K562 (cell line): ENCODE measurements around the gene HSD17B8. TPM values are rescaled to one million over a fixed set of nuclear protein-coding genes. Genes with fewer than 3 reads are reported as not detected.

Source experiments
- BRD9 ChIP-seq: fragments of 450-650 bp; IDR thresholded peaks from 2 replicates; pipeline ENCODE4 v1.6.1; 2018; ENCODE audit warnings: low read depth; ENCODE audit not compliant: partially characterized antibody
- EGR1 ChIP-seq: fragments of 450-650 bp; conservative IDR thresholded peaks from 2 replicates; pipeline ENCODE4 v1.6.1; 2017; ENCODE audit warnings: mild to moderate bottlenecking
- FOXK1 ChIP-seq: sonication (generic); formaldehyde crosslinking; IDR thresholded peaks from 2 replicates; pipeline ENCODE4 v1.8.0; 2022; ENCODE audit warnings: missing genetic modification reagents, mild to moderate bottlenecking, borderline replicate concordance
- HDAC8 ChIP-seq: fragments of 450-650 bp; IDR thresholded peaks from 2 replicates; pipeline ENCODE4 v1.6.1; 2016; ENCODE audit warnings: mild to moderate bottlenecking, missing genetic modification characterization, moderate library complexity, missing compliant biosample characterization
- HNRNPL ChIP-seq: fragments of 200-400 bp; formaldehyde crosslinking; IDR thresholded peaks from 2 replicates; pipeline ENCODE4 v1.6.1; 2017; ENCODE audit warnings: low read depth, mild to moderate bottlenecking, low read length
- POLR2AphosphoS2 ChIP-seq: IDR thresholded peaks from 2 replicates; pipeline ENCODE4 v1.6.1; 2012; ENCODE audit warnings: low read length, improper control_type of control experiment
- TCF7 ChIP-seq: sonication (generic); IDR thresholded peaks from 2 replicates; pipeline ENCODE4 v1.6.1; 2016; ENCODE audit warnings: antibody characterized with exemption, borderline replicate concordance
- ZC3H11A ChIP-seq: IDR thresholded peaks from 2 replicates; pipeline ENCODE4 v1.6.1; 2012; ENCODE audit warnings: low read depth, low read length, improper control_type of control experiment
- ZNF121 ChIP-seq: sonication (generic); formaldehyde crosslinking; conservative IDR thresholded peaks from 2 replicates; pipeline ENCODE4 v1.8.0; 2022; ENCODE audit warnings: missing genetic modification reagents
- ZNF224 ChIP-seq: sonication (generic); formaldehyde crosslinking; IDR thresholded peaks from 2 replicates; pipeline ENCODE4 v1.8.0; 2022; ENCODE audit warnings: mild to moderate bottlenecking, missing genetic modification reagents
- polyA plus RNA-seq, 8 experiments: library from polyadenylated mRNA; depleted of rRNA in 4 of 8; stranded (reverse) in 5 of 8; unstranded in 3 of 8; fragments of >200 nt; fragmentation: Nextera tagmentation in 2 of 8; fragmentation: Illumina TruSeq in 1 of 8; extraction: Ambion mirVana in 2 of 8; extraction: Trizol in 1 of 8; gene quantifications; 2 replicates each; pipeline versions ENCODE4 v1.2.1 to v1.2.3, GENCODE V29; 2011 to 2014; ENCODE audit warnings: inconsistent platforms in 1 of 8, missing spikeins in 1 of 8
- total RNA-seq, 7 experiments: library from RNA; depleted of rRNA in 6 of 7; stranded (reverse); fragments of >200 nt in 6 of 7; fragmentation: Illumina TruSeq in 2 of 7; extraction: Trizol in 2 of 7; gene quantifications; 2 replicates each; pipeline versions ENCODE4 v1.2.1 to v1.2.3, GENCODE V29; 2011 to 2021; ENCODE audit warnings: low replicate concordance in 1 of 7
- TF ChIP-seq, protein P1 (sequence below): sonication (generic); formaldehyde crosslinking; IDR thresholded peaks from 2 replicates; pipeline ENCODE4 v1.8.0; 2022; ENCODE audit warnings: mild to moderate bottlenecking, missing genetic modification reagents
- TF ChIP-seq, protein P2 (sequence below): fragments of 250-450 bp; sonication (Bioruptor Pico); IDR thresholded peaks from 2 replicates; pipeline ENCODE4 v1.8.0; 2021; ENCODE audit warnings: moderate library complexity, mild to moderate bottlenecking, inconsistent platforms
- TF ChIP-seq, protein P3 (sequence below), 2 experiments: fragments of 450-650 bp; IDR thresholded peaks; 2 replicates each; pipeline ENCODE4 v1.6.1; 2016; ENCODE audit warnings: mild to moderate bottlenecking in 2 of 2, borderline replicate concordance in 1 of 2, low read depth in 1 of 2, moderate library complexity in 1 of 2
- TF ChIP-seq, protein P4 (sequence below), 2 experiments: fragments of 450-650 bp; IDR thresholded peaks; 2 replicates each; pipeline ENCODE4 v1.6.1; 2016

The HSD17B8 gene
- total and polyA plus RNA-seq, 9 of the 15 experiments (the other 6 are each of a cell fraction or from before 2014, with no cell fraction given) = 3.7 to 35.2 (median 14.2) TPM

DNA sequence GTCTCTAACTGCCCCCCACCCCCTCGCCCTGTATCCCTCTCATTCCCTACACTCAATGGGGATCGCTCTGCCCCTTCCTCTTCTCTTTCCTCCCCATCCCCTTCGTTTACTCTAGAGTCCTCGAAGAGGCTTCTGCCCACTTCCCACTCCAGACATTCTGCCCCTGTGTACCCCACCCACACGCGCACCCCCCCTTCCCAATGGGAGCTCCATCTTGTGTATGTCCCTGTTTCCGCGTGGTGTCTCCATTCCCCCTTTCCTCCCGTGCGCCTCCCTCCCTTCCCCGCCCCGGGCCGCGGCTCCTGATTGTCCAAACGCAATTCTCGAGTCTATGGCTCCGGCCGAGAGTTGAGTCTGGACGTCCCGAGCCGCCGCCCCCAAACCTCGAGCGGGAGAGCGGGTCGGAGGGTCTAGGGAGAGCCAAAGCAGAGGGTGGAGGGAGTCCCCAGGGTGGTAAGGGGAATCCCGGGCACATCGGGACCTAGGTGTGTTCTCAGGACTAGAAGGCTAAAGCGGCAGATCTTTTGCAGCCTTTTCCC, 3.2 kb downstream of the HSD17B8 start (continued):
- TF ChIP-seq FOXK1 (0 out of 2 replicates have a peak, but pooled peaks have one; percentile 54), POLR2AphosphoS2 (peak; percentile 0; the same call in 1 of the 2 replicates), ZC3H11A (no peak), HNRNPL (no peak), TCF7 (no peak), ZNF121 (no peak), EGR1 (peak; percentile 44; the same call in 1 of the 2 replicates), HDAC8 (tag) (no peak), ZNF224 (CRISPR knock-in tag) (0 out of 2 replicates have a peak, but pooled peaks have one; percentile 44), BRD9 (peak; percentile 21)
- TF ChIP-seq, protein P1, sequence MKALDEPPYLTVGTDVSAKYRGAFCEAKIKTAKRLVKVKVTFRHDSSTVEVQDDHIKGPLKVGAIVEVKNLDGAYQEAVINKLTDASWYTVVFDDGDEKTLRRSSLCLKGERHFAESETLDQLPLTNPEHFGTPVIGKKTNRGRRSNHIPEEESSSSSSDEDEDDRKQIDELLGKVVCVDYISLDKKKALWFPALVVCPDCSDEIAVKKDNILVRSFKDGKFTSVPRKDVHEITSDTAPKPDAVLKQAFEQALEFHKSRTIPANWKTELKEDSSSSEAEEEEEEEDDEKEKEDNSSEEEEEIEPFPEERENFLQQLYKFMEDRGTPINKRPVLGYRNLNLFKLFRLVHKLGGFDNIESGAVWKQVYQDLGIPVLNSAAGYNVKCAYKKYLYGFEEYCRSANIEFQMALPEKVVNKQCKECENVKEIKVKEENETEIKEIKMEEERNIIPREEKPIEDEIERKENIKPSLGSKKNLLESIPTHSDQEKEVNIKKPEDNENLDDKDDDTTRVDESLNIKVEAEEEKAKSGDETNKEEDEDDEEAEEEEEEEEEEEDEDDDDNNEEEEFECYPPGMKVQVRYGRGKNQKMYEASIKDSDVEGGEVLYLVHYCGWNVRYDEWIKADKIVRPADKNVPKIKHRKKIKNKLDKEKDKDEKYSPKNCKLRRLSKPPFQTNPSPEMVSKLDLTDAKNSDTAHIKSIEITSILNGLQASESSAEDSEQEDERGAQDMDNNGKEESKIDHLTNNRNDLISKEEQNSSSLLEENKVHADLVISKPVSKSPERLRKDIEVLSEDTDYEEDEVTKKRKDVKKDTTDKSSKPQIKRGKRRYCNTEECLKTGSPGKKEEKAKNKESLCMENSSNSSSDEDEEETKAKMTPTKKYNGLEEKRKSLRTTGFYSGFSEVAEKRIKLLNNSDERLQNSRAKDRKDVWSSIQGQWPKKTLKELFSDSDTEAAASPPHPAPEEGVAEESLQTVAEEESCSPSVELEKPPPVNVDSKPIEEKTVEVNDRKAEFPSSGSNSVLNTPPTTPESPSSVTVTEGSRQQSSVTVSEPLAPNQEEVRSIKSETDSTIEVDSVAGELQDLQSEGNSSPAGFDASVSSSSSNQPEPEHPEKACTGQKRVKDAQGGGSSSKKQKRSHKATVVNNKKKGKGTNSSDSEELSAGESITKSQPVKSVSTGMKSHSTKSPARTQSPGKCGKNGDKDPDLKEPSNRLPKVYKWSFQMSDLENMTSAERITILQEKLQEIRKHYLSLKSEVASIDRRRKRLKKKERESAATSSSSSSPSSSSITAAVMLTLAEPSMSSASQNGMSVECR = peak; percentile 3; the same call in 1 of the 2 replicates
- TF ChIP-seq, protein P2, sequence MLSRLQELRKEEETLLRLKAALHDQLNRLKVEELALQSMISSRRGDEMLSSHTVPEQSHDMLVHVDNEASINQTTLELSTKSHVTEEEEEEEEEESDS (CRISPR knock-in tag) = no peak
- TF ChIP-seq, protein P3, sequence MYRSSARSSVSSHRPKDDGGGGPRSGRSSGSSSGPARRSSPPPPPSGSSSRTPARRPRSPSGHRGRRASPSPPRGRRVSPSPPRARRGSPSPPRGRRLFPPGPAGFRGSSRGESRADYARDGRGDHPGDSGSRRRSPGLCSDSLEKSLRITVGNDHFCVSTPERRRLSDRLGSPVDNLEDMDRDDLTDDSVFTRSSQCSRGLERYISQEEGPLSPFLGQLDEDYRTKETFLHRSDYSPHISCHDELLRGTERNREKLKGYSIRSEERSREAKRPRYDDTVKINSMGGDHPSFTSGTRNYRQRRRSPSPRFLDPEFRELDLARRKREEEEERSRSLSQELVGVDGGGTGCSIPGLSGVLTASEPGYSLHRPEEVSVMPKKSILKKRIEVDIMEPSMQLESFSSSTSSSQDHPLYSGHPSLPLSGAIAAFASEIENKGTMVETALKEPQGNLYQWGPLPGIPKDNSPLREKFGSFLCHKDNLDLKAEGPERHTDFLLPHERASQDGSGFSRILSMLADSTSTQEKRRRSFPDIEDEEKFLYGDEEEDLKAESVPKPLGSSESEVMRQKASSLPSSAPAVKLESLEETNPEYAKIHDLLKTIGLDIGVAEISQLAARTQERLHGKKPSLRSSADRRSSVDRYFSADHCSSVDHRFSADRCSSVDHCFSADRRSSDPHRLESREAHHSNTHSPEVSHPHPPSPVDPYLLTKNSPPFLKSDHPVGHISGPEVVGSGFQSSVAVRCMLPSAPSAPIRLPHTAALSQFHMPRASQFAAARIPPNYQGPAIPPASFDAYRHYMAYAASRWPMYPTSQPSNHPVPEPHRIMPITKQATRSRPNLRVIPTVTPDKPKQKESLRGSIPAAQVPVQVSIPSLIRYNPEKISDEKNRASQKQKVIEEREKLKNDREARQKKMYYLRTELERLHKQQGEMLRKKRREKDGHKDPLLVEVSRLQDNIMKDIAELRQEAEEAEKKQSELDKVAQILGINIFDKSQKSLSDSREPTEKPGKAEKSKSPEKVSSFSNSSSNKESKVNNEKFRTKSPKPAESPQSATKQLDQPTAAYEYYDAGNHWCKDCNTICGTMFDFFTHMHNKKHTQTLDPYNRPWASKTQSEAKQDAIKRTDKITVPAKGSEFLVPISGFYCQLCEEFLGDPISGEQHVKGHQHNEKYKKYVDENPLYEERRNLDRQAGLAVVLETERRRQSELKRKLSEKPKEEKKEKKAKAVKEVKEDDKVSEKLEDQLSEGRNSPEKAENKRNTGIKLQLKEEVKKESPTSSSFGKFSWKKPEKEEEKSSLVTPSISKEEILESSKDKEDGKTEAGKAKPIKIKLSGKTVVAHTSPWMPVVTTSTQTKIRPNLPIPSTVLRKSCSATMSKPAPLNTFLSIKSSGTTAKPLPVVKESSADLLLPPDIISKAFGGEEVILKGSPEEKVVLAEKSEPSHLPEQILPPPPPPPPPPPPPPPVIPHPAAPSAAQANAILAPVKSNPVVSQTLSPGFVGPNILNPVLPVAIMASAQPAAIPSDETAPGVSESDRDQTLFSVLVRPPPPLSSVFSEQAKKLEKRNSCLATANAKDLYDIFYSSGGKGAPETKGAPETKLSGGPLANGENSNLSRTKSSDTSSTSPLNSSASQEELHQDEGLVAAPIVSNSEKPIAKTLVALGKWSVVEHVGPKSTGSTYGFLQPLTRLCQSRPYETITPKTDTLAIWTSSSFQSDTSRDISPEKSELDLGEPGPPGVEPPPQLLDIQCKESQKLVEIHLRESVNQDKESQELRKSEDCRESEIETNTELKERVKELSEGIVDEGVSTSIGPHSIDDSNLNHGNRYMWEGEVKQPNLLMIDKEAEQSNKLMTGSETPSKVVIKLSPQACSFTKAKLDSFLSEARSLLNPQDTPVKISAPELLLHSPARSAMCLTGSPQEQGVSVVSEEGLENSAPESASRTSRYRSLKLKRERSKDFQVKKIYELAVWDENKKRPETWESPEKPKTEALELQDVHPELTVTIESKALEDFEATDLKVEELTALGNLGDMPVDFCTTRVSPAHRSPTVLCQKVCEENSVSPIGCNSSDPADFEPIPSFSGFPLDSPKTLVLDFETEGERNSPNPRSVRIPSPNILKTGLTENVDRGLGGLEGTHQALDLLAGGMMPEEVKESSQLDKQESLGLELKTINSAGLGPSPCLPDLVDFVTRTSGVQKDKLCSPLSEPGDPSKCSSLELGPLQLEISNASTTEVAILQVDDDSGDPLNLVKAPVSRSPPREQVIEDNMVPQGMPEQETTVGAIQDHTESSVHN (IDR thresholded peaks at IDR 0.05; ENCODE audit: borderline replicate concordance in 1 of 2, low read depth in 1 of 2) = no peak
- TF ChIP-seq, protein P4, sequence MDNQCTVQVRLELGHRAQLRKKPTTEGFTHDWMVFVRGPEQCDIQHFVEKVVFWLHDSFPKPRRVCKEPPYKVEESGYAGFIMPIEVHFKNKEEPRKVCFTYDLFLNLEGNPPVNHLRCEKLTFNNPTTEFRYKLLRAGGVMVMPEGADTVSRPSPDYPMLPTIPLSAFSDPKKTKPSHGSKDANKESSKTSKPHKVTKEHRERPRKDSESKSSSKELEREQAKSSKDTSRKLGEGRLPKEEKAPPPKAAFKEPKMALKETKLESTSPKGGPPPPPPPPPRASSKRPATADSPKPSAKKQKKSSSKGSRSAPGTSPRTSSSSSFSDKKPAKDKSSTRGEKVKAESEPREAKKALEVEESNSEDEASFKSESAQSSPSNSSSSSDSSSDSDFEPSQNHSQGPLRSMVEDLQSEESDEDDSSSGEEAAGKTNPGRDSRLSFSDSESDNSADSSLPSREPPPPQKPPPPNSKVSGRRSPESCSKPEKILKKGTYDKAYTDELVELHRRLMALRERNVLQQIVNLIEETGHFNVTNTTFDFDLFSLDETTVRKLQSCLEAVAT (IDR thresholded peaks at IDR 0.05) = peak in 1 of 2 experiments; percentile 36; a peak in 1 of 4 replicates
